Neuronal stem cell (in vitro differentiated cells): ENCODE measurements around the gene TRPM3.

Experiments used
- DNase-seq: peaks from one replicate; pipeline ENCODE4 v3.0.0-alpha.2; 2013; ENCODE audit warnings: low spot score
- H2AFZ ChIP-seq: one replicate; pipeline ENCODE4 v1.6.1; 2013; ENCODE audit warnings: mild to moderate bottlenecking, low read length, inconsistent platforms
- H2AK5ac ChIP-seq: 2 replicates; pipeline ENCODE4 v1.6.1; 2013; ENCODE audit warnings: low read depth, mild to moderate bottlenecking, inconsistent platforms, low read length, moderate library complexity, mixed read lengths
- H2BK120ac ChIP-seq: 2 replicates; pipeline ENCODE4 v1.6.1; 2013; ENCODE audit warnings: low read depth, mild to moderate bottlenecking, inconsistent platforms, low read length, moderate library complexity, mixed read lengths
- H2BK12ac ChIP-seq: one replicate; pipeline ENCODE4 v1.6.1; 2013; ENCODE audit warnings: low read length, inconsistent platforms
- H2BK15ac ChIP-seq: 2 replicates; pipeline ENCODE4 v1.6.1; 2013; ENCODE audit warnings: mild to moderate bottlenecking, low read length, inconsistent platforms, mixed read lengths
- H2BK5ac ChIP-seq: one replicate; pipeline ENCODE4 v1.6.1; 2013; ENCODE audit warnings: inconsistent platforms, mild to moderate bottlenecking, low read length, moderate library complexity
- H3K14ac ChIP-seq: one replicate; pipeline ENCODE4 v1.6.1; 2013; ENCODE audit warnings: low read length, inconsistent platforms
- H3K18ac ChIP-seq: 2 replicates; pipeline ENCODE4 v1.6.1; 2013; ENCODE audit warnings: low read length, inconsistent platforms
- H3K23ac ChIP-seq: 2 replicates; pipeline ENCODE4 v1.6.1; 2013; ENCODE audit warnings: low read depth, mild to moderate bottlenecking, mixed read lengths, low read length, inconsistent platforms; ENCODE audit not compliant: poor library complexity
- H3K27ac ChIP-seq: replicated peaks from 3 replicates; pipeline ENCODE4 v1.5.1; 2013; ENCODE audit warnings: low read length, inconsistent platforms
- H3K27me3 ChIP-seq, 3 experiments: 2 replicates each; pipeline ENCODE4 v1.6.1; 2013; ENCODE audit warnings: low read length in 3 of 3, mild to moderate bottlenecking in 2 of 3, inconsistent platforms in 1 of 3, low read depth in 1 of 3, mixed read lengths in 1 of 3, moderate library complexity in 1 of 3; ENCODE audit not compliant: control insufficient read depth in 3 of 3, insufficient read depth in 3 of 3
- H3K36me3 ChIP-seq, 2 donors: replicated peaks in 1 of 2; 2 replicates each; pipeline ENCODE4 v1.6.1; 2013; ENCODE audit warnings: low read length in 2 of 2; ENCODE audit not compliant: control insufficient read depth in 2 of 2, insufficient read depth in 2 of 2
- H3K4ac ChIP-seq: 2 replicates; pipeline ENCODE4 v1.6.1; 2013; ENCODE audit warnings: inconsistent platforms, mild to moderate bottlenecking, low read length, moderate library complexity
- H3K4me1 ChIP-seq, 2 donors: 1 replicate in 1 of 2; 2 replicates in 1 of 2; pipeline ENCODE4 v1.6.1; 2013; ENCODE audit warnings: low read length in 2 of 2, low read depth in 1 of 2; ENCODE audit not compliant: control insufficient read depth in 2 of 2, insufficient read depth in 1 of 2
- H3K4me2 ChIP-seq: one replicate; pipeline ENCODE4 v1.6.1; 2013; ENCODE audit warnings: mild to moderate bottlenecking, low read length, inconsistent platforms; ENCODE audit not compliant: insufficient read depth, poor library complexity, severe bottlenecking
- H3K4me3 ChIP-seq, 2 donors: 2 replicates each; pipeline ENCODE4 v1.5.1; 2013; ENCODE audit warnings: low read length in 2 of 2, mild to moderate bottlenecking in 2 of 2, inconsistent platforms in 1 of 2, moderate library complexity in 1 of 2
- H3K79me1 ChIP-seq: one replicate; pipeline ENCODE4 v1.6.1; 2013; ENCODE audit warnings: low read depth, mild to moderate bottlenecking, inconsistent platforms, low read length, moderate library complexity
- H3K9ac ChIP-seq: one replicate; pipeline ENCODE4 v1.6.1; 2013; ENCODE audit warnings: mild to moderate bottlenecking, low read depth, low read length, inconsistent platforms; ENCODE audit not compliant: poor library complexity
- H3K9me3 ChIP-seq, 2 donors: replicated peaks in 1 of 2; 2 replicates each; pipeline versions ENCODE3 to v1.6.1; 2013; ENCODE audit warnings: low read length in 2 of 2, mild to moderate bottlenecking in 2 of 2, inconsistent platforms in 1 of 2, low read depth in 1 of 2, mixed read lengths in 1 of 2, moderate library complexity in 1 of 2; ENCODE audit not compliant: control insufficient read depth in 2 of 2, insufficient read depth in 1 of 2
- H4K8ac ChIP-seq: one replicate; pipeline ENCODE4 v1.6.1; 2013; ENCODE audit warnings: low read depth, mild to moderate bottlenecking, inconsistent platforms, low read length, moderate library complexity
- H4K91ac ChIP-seq: one replicate; pipeline ENCODE4 v1.6.1; 2013; ENCODE audit warnings: low read length, low read depth, mild to moderate bottlenecking, inconsistent platforms; ENCODE audit not compliant: poor library complexity
- WGBS, 2 donors: extraction: QIAGEN DNeasy Blood & Tissue Kit; methylation state at CpG; one replicate each; pipeline ENCODE4 v1.1.7; 2013; ENCODE audit warnings: missing lambda C conversion rate in 2 of 2, mixed read lengths in 1 of 2; ENCODE audit not compliant: insufficient read length in 2 of 2, insufficient replicate concordance in 1 of 2; ENCODE audit errors: extremely low coverage in 2 of 2; 5-methylcytosine and 5-hydroxymethylcytosine counted together

The TRPM3 gene

GRCh38 chr9:70488793-70489105 lies 632.7 kb downstream of the TRPM3 start:
- Histone ChIP-seq H3K27me3 (peaks cover 0 to 22% (median 0%) of the 10 kb centered on the region in 3 experiments), H3K4me3 (no peak overlapping the region), H3K18ac (no peak overlapping the region), H3K27ac (no peak overlapping the region), H2BK12ac (no peak overlapping the region), H3K36me3 (no peaks in the 10 kb centered on the region), H3K4me2 (no peak overlapping the region), H3K79me1 (no peaks in the 10 kb centered on the region), H3K9ac (no peak overlapping the region), H2AK5ac (no peak overlapping the region), H2AFZ (no peak overlapping the region), H2BK5ac (no peak overlapping the region), H3K4ac (no peak overlapping the region), H2BK15ac (no peak overlapping the region), H3K4me1 (no peaks in the 10 kb centered on the region), H3K9me3 (no peaks in the 10 kb centered on the region), H4K8ac (no peak overlapping the region), H3K14ac (no peak overlapping the region), H4K91ac (no peak overlapping the region), H3K23ac (no peak overlapping the region), H2BK120ac (no peak overlapping the region)
- WGBS, 2 donors = no CpG with 5 or more reads among the region's 3 CpGs
- no peak for DNase-seq

- Histone ChIP-seq H3K14ac (no peak overlapping the region), H2BK120ac (no peak overlapping the region), H2BK15ac (no peak overlapping the region), H2BK12ac (no peak overlapping the region), H3K79me1 (no peaks in the 10 kb centered on the region), H3K9me3 (no peaks in the 10 kb centered on the region), H3K27ac (no peak overlapping the region), H3K18ac (no peak overlapping the region), H2BK5ac (no peak overlapping the region), H3K4ac (no peak overlapping the region), H3K23ac (no peak overlapping the region), H4K91ac (no peak overlapping the region), H3K4me1 (no peaks in the 10 kb centered on the region), H2AFZ (no peak overlapping the region), H3K4me3 (no peak overlapping the region), H3K36me3 (no peaks in the 10 kb centered on the region), H2AK5ac (no peak overlapping the region), H3K4me2 (no peak overlapping the region), H3K27me3 (peaks cover 0 to 22% (median 0%) of the 10 kb centered on the region in 3 experiments), H3K9ac (no peak overlapping the region), H4K8ac (no peak overlapping the region)
- no peak for DNase-seq
- WGBS, 2 donors = no CpG with 5 or more reads among the region's 6 CpGs
These were observed 633.2 kb downstream of the TRPM3 start for GRCh38 chr9:70488098-70488792.

- H3K9ac ChIP-seq = no peak overlapping the region
- H2BK15ac ChIP-seq = no peak overlapping the region
- H3K27me3 ChIP-seq = peaks cover 0 to 32% (median 0%) of the 10 kb centered on the region in 3 experiments
- no peak overlapping the region for H2BK5ac ChIP-seq
- no peaks in the 10 kb centered on the region for H3K36me3 ChIP-seq
- H3K4ac ChIP-seq = no peak overlapping the region
- no peak overlapping the region for H2BK120ac ChIP-seq
- no peaks in the 10 kb centered on the region for H3K9me3 ChIP-seq
- no peak overlapping the region for H3K4me2 ChIP-seq
- H3K14ac ChIP-seq = no peak overlapping the region
- no peak overlapping the region for H2AK5ac ChIP-seq
- no peak overlapping the region for H3K18ac ChIP-seq
- H3K79me1 ChIP-seq = no peaks in the 10 kb centered on the region
- no peak overlapping the region for H3K4me3 ChIP-seq
- no peak overlapping the region for H2BK12ac ChIP-seq
- no peak for DNase-seq
- no peaks in the 10 kb centered on the region for H3K4me1 ChIP-seq
- H3K27ac ChIP-seq = no peak overlapping the region
- H2AFZ ChIP-seq = no peak overlapping the region
- WGBS, 2 donors = no CpG with 5 or more reads among the region's 3 CpGs
- H4K91ac ChIP-seq = no peak overlapping the region
- H3K23ac ChIP-seq = no peak overlapping the region
- H4K8ac ChIP-seq = no peak overlapping the region
These were observed 635.3 kb downstream of the TRPM3 start for GRCh38 chr9:70486127-70486526.

- Histone ChIP-seq H3K4me1 (peaks cover 0 to 4% of the 10 kb centered on the region in 2 donors), H4K8ac (no peak overlapping the region), H3K4me3 (no peak overlapping the region), H2AK5ac (no peak overlapping the region), H2BK15ac (no peak overlapping the region), H2BK120ac (no peak overlapping the region), H2BK12ac (no peak overlapping the region), H3K79me1 (no peaks in the 10 kb centered on the region), H3K4me2 (no peak overlapping the region), H2AFZ (no peak overlapping the region), H3K23ac (no peak overlapping the region), H3K4ac (no peak overlapping the region), H3K14ac (no peak overlapping the region), H3K27ac (no peak overlapping the region), H3K9me3 (no peaks in the 10 kb centered on the region), H3K18ac (no peak overlapping the region), H3K36me3 (no peaks in the 10 kb centered on the region), H4K91ac (no peak overlapping the region), H2BK5ac (no peak overlapping the region), H3K27me3 (peaks cover 0 to 36% (median 0%) of the 10 kb centered on the region in 3 experiments), H3K9ac (no peak overlapping the region)
- no peak for DNase-seq
- no CpG with 5 or more reads among the region's 5 CpGs for WGBS, 2 donors
These were observed 636.1 kb downstream of the TRPM3 start for GRCh38 chr9:70485273-70485858.
